SK-N-MC (cell line): ENCODE measurements around the gene FGF18.

Experiments used
- EZH2 ChIP-seq: fragments of 200-600 bp; sonication (generic); IDR thresholded peaks from one replicate; pipeline ENCODE4 v1.6.1; 2017; ENCODE audit warnings: antibody characterized with exemption
- FOXP2 ChIP-seq: optimal IDR thresholded peaks from 2 replicates; pipeline ENCODE3; 2011; ENCODE audit warnings: mild to moderate bottlenecking, moderate library complexity; ENCODE audit not compliant: insufficient read depth; ENCODE audit errors: extremely low read length, control extremely low read depth
- POLR2AphosphoS5 ChIP-seq: IDR thresholded peaks from 2 replicates; pipeline ENCODE4 v1.6.1; 2012; ENCODE audit warnings: mild to moderate bottlenecking, low read depth, low read length, borderline replicate concordance

- no peak for TF ChIP-seq FOXP2
- no peak for TF ChIP-seq EZH2
- TF ChIP-seq POLR2AphosphoS5, result no peak
Measured at GRCh38 chr5:171432076-171432475, 12.6 kb downstream of the FGF18 start.
